ENCODE results near the gene ZNF512B.
A peak's percentile ranks its signal among the peaks of the same experiment; 100 is the strongest.
"Not testable (repeated sequence)": the region's sequence is repeated elsewhere in the genome, so short reads cannot be mapped to it uniquely, and the experiment has no call there.

Gene ZNF512B, protein sequence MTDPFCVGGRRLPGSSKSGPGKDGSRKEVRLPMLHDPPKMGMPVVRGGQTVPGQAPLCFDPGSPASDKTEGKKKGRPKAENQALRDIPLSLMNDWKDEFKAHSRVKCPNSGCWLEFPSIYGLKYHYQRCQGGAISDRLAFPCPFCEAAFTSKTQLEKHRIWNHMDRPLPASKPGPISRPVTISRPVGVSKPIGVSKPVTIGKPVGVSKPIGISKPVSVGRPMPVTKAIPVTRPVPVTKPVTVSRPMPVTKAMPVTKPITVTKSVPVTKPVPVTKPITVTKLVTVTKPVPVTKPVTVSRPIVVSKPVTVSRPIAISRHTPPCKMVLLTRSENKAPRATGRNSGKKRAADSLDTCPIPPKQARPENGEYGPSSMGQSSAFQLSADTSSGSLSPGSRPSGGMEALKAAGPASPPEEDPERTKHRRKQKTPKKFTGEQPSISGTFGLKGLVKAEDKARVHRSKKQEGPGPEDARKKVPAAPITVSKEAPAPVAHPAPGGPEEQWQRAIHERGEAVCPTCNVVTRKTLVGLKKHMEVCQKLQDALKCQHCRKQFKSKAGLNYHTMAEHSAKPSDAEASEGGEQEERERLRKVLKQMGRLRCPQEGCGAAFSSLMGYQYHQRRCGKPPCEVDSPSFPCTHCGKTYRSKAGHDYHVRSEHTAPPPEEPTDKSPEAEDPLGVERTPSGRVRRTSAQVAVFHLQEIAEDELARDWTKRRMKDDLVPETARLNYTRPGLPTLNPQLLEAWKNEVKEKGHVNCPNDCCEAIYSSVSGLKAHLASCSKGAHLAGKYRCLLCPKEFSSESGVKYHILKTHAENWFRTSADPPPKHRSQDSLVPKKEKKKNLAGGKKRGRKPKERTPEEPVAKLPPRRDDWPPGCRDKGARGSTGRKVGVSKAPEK

GRCh38 chr20:63969838-63970713 is at the start of gene ZNF512B:
Gene ZNF512B (minus strand): TSS chr20:63969930. CDS start chr20:63967950, 1,980 bp downstream.
- DNase-seq = no peak

GRCh38 chr20:64015635-64016034 is 45.9 kb upstream of the ZNF512B start:
- DNase-seq = no peak

DNA sequence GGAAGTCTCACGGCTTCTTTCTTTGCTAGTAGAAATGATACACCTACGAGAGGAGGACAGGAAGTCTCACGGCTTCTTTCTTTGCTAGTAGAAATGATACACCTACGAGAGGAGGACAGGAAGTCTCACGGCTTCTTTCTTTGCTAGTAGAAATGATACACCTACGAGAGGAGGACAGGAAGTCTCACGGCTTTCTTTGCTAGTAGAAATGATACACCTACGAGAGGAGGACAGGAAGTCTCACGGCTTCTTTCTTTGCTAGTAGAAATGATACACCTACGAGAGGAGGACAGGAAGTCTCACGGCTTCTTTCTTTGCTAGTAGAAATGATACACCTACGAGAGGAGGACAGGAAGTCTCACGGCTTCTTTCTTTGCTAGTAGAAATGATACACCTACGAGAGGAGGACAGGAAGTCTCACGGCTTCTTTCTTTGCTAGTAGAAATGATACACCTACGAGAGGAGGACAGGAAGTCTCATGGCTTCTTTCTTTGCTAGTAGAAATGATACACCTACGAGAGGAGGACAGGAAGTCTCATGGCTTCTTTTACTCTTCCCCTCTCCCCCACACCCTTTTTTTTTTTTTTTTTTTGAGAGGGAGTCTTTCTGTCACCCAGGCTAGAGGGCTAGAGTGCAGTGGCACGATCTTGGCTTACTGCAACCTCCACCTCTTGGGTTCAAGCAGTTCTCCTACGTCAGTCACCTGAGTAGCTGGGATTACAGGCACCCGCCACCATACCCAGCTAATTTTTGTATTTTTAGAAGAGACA is 42.8 kb upstream of the ZNF512B start:
- DNase-seq = not testable (repeated sequence)

GRCh38 chr20:64011366-64011779 is 41.6 kb upstream of the ZNF512B start:
- DNase-seq = no peak

DNA sequence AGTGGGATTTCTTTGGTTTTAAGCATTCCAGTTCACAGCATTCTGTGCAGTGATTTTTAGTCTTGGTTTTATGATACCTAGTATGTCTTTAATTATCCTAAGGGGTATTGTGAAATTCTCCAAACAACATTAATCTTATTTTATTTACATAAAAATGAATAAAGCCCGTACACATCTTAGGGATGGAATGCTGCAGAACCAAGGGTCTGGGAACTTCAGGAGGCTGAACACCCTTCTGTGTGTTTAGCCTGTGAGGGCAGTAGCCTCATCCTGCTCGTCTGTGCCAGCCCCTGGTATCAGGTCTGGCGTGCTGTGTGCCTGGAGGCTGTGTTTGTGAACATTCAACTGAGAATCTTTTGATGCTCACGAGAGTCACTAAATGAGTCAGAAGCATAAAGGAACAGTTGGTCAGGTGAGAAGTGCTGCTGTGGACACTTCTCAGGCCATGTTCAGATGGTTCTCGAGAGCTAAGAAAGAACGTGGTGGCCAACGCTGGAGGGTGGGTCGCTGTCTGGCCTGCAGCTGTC is 41.0 kb upstream of the ZNF512B start:
- no peak for DNase-seq

- no peak for DNase-seq
Observed at GRCh38 chr20:64009811-64010387, 40.2 kb upstream of the ZNF512B start.

DNA sequence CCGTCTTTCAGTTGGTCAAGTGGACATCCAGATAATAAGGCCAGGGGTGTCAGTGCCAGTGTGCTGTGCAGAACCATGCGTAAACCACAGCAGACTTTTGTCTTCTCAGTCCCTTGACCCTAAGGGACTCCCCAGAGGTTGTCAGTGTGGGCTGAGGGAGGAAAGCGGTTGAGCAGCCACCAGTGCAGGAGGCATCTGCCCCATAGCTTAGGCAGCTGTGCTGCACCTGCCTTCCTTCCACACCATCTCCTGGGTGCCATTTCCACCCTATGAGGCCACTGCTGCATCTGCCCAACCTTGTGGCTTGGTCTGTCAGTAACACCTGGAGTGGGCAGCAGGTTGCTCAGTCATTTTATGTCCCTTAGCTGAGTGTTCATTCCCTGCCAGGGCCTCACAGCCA is 37.2 kb upstream of the ZNF512B start:
- DNase-seq = no peak

GRCh38 chr20:64006490-64006889 is 36.8 kb upstream of the ZNF512B start:
- no peak for DNase-seq

GRCh38 chr20:64005394-64005793 is 35.7 kb upstream of the ZNF512B start:
- DNase-seq = no peak

DNA sequence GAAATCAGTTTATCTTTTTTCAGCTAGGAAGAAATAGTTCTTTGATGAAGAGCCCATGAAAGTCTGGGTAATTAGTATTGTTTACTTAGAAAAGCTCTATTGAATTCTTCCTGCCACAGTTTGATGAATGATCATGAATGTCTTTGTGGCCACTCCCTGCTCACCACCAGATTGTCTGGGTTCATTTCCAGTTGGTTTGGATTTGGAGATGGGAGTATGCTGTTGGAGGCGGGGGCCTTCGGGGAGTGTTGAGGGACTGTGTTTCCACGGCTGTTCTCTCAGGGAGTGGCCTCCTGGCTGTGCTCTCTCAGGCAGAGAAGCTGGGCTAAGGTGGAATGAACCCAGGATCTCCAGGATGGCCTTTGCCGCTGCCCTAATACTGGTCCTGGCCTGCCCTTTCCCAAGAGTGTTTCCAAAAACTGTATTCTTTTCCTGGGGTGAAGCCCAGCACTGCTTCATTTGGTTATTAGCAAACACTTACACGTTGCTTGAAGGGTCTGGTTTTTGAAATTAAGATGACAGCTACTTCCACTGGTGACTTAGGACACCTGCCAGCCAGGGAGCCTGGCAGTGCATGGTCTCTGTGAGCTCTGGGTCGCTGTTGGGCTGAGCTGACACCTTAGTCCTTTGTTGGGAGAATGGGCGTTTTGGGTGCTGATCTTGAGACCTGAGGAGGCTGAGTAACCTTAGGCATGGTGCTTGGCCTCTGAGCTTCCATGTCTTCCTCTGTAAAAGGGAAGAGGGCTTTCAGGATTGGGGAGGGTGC is 34.4 kb upstream of the ZNF512B start:
- no peak for DNase-seq

- DNase-seq = no peak
Observed at GRCh38 chr20:64001607-64002011, 31.9 kb upstream of the ZNF512B start.

DNA sequence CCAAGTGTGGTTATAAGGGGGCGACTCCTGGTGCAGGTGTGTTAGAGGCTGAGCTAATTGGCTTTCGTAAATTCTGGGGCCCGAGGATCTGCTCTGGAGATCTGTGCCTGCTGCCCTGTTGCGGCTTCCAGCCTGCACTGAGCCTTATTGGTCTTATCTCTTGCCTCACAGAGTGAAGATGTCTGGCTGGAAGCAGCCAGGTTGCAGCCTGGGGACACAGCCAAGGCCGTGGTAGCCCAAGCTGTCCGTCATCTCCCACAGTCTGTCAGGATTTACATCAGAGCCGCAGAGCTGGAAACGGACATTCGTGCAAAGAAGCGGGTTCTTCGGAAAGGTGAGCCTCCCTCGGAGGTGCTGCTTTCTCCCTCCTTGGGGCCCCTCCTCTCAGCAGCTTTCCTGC is 31.2 kb upstream of the ZNF512B start:
- DNase-seq = no peak

DNA sequence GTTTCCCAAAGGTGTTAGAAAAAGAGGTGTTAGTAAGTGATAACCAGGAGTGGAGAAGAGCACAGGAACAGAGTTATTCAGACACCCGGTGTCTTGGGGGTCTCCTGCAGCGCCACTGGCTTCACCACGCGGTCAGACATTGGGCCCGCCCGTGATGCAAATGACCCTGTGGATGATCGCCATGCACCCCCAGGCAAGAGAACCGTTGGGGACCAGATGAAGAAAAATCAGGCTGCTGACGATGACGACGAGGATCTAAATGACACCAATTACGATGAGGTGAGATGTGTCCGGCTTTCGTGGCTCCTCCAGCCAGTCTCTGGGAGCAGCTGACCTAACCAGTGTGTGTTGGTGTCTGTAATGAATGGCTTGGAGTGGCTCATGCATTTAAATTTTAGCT is 13.2 kb upstream of the ZNF512B start:
- DNase-seq = no peak

DNA sequence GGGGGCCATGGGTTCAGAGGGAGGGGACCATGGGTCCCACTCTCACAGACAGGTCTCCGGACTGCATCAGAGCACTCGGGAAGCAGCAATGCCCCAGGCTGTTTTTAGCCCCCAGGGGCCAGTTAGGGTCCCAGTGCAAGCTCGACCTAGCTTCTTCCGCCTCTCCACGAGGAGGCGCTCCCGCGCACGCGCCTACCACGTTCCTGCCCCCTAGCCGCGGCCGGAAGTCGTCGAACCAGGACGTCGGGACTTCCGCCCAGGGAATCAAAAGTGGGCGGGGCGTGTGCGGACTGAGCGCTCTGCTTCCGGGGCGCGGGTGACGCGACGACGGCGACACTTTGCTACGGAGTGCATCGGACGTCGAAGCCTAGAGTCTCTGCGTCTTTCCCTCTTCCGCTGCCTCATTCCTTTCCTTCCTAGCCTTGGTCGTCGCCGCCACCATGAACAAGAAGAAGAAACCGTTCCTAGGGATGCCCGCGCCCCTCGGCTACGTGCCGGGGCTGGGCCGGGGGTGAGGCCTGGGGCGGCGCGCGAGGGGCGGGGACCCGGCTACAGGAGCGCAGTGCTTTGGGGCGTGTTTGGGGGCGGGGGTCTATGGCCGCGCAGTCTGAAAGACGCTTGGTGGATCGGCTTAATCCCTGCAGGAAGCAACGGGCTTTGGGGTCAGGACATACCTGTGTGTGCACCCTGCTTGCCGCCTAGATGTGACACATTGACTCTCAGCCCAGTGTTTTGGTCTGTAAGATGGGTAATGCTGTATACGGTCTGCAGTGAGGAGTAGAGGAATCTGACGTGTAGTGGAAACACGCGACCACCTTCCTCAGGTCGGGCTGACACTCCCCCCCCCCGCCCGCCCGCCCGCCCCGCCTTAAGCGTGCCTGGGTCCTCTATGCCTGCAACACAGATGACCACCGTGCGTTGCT is 11.3 kb upstream of the ZNF512B start, which contains the start of gene PRPF6:
Gene PRPF6, plus strand, starts transcription at position 327 of the 923 bp plus-strand sequence. Its CDS starts 114 bp downstream, at position 441.
- DNase-seq = peak; percentile 83

- DNase-seq = no peak
Observed at GRCh38 chr20:63980317-63980805, 10.6 kb upstream of the ZNF512B start.

DNA sequence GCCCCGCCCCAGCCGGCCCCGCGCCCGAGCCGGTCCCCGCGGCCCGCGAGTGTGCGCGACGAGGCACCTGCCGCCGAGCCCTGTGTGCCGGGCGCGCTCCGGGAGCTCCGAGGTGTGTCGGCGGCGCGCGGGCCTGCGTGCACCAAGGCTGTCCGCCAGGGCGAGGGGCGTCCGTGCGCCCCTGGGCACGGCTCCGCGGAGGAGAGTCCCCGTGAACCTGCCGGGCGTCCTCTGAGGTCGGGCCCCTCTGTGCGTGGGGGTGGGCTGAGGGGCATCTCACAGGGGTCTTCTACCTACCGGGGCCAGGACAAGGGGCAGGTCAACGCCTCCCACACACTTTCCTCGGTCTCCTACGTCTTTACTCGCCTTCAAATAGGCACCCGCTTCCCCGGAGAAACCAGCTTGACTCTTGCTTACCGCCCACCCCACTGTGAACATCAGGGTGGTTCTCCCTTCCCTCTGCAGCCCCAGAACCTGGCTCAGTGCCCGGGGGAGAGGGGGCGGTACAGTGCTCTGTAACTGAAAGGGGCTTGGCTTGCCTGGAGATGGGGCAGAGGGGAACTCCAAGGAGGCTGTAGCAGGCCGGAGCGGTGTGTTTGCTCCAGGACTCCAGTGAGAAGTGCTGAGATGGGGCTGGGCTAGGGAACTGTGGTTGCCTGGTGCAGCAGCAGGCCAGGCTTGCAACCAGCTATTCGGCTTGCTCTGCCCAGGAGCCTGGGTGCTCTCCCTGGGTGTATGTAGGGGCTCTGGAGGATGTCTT is 10.0 kb upstream of the ZNF512B start, which contains the start of gene SAMD10:
Gene SAMD10, minus strand, starts transcription at position 86 of the 760 bp plus-strand sequence. CDS start 175 bp downstream, outside the sequence.
- DNase-seq = no peak

GRCh38 chr20:63979229-63979556 is 9.5 kb upstream of the ZNF512B start:
- DNase-seq = no peak

All from NCI-H748 treated with DMSO at 0.1 percent for 48 hours (cell line).